Activated naive CD4-positive, alpha-beta T cell treated with anti-CD3 and anti-CD28 coated beads, Interleukin-2, amount 50 U/mL, for 16 hours (primary cell): ENCODE data around the gene CCNDBP1.
"Not testable (repeated sequence)": the region's sequence is repeated elsewhere in the genome, so short reads cannot be mapped to it uniquely, and the experiment has no call there.

Source experiments
- DNase-seq: peaks from one replicate; pipeline ENCODE4 v3.0.0-alpha.2; 2020

CCNDBP1 gene

GRCh38 chr15:43194795-43195194 is 9.6 kb downstream of the CCNDBP1 start:
- DNase-seq: no peak

GRCh38 chr15:43196760-43197548 is 11.8 kb downstream of the CCNDBP1 start:
- DNase-seq: no peak

DNA sequence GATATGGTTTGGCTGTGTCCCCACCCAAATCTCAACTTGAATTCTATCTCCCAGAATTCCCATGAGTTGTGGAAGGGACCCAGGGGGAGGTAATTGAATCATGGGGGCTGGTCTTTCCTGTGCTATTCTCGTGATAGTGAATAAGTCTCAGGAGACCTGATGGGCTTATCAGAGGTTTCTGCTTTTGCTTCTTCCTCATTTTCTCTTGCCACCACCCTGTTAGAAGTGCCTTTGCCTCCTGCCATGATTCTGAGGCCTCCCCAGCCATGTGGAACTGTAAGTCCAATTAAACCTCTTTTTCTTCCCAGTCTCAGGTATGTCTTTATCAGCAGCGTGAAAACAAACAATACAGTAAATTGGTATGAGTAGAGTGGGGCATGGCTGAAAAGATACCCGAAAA is 12.6 kb downstream of the CCNDBP1 start:
- DNase-seq: not testable (repeated sequence)

GRCh38 chr15:43198556-43198955 is 13.4 kb downstream of the CCNDBP1 start:
- not testable (repeated sequence) for DNase-seq

GRCh38 chr15:43198992-43199391 is 13.8 kb downstream of the CCNDBP1 start:
- DNase-seq: no peak

- DNase-seq: no peak
Measured at GRCh38 chr15:43199945-43200488, 14.8 kb downstream of the CCNDBP1 start.

DNA sequence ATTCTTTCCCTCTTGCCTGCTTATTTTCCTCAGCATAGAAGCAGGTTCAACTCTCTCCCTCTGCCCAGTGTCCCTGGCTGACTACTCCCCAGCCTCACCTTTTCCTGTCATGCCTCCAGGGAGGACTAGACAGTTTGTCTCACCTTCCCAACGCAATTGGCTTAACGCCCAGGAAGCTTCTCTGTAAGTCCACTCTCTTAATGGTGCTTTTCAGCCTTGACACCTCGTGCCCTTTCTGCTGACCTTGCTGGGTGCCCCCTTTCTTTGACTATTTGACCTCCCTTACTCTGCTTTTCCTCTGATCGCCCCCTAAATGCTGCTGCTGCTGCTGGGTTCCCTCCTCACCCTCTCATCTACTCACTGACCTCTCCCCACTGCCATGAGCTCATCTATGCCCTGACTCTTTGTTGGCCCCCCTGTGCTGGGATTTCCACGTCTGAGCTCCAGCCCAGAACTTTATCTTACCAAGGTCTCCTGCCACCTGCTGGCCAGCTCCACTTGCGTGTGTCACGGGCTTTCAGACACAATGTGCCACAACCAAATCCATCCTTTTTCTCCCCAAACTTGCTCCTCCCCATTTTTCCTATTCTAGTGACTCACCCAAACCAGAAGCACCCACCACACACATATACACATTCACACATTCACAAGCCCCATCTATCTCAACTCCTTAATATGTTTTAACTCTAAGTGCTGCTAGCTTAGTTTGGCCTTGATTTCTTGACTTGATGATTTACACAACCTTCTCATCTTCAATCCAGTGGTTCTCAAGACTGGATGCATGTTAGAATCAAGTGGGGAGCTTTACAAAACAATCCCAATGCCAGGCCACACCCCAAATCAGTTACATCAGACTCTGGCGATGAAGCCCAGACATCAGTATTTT is 19.1 kb downstream of the CCNDBP1 start:
- DNase-seq: peak; percentile 50

- DNase-seq: no peak
Measured at GRCh38 chr15:43206054-43206453, 20.9 kb downstream of the CCNDBP1 start.

DNA sequence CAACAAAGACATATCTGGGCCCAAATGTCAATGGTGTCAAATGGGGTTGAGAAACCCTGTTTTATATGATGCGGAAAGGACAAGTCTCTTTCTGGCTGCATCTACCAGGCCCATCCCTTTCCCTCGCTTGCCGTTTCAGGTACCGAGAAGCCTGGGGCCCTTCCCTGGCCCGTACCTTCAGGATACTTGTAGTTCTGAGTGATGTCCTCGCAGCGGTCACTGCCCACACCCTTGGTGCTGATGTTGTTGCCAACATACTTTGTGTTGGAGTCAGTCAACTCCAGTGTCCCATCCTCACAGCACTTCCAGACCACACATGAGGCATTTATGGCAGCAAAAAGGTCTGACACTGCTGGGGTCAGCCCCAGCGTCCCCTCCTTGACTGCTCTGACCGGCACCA is 21.8 kb downstream of the CCNDBP1 start:
- no peak for DNase-seq

DNA sequence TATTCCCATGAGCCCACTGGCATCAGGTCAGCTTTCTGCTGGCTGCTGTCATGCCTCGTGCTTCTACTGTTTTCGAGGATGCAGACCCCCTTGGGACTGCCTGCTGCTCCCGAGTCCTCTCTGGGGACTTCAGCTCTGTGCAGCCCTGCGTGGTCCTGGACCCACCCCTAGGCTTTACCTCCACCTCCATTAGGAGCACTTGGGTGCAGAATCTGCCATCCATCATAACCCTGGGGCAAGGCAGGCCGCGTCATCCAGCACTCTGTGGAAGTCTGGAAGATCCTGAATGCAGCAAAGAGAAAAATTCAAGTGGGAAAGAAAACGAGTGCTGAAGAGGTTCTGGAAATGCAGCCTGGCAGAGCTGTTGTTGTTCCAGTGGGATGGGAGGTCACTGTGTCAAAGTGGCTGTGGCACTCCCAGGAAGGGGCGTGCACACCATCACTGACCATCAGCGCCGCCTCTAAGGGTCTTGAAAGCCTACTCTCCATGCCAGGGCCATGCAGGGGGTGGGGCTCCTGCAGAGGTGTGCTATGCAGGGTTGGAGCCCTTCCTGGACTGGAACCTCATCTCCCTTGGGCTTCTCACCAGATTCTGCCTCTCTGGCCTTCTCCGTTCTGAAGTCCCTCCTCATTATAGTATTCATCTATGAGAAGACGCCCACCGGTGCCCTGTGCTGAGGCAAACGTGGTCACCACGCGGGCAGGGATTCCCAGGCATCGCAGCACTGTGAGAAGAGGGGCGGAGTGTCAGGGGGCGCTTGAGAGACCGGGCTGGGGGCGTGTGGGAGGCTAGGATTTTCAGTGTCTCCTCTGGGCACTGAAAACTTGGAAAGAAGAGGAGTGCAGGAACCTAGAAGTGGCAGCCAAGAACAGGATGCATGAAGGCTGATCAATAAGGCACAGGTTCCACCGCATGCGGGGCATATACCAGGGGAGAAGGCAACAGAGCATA is 23.1 kb downstream of the CCNDBP1 start:
- no peak for DNase-seq

DNA sequence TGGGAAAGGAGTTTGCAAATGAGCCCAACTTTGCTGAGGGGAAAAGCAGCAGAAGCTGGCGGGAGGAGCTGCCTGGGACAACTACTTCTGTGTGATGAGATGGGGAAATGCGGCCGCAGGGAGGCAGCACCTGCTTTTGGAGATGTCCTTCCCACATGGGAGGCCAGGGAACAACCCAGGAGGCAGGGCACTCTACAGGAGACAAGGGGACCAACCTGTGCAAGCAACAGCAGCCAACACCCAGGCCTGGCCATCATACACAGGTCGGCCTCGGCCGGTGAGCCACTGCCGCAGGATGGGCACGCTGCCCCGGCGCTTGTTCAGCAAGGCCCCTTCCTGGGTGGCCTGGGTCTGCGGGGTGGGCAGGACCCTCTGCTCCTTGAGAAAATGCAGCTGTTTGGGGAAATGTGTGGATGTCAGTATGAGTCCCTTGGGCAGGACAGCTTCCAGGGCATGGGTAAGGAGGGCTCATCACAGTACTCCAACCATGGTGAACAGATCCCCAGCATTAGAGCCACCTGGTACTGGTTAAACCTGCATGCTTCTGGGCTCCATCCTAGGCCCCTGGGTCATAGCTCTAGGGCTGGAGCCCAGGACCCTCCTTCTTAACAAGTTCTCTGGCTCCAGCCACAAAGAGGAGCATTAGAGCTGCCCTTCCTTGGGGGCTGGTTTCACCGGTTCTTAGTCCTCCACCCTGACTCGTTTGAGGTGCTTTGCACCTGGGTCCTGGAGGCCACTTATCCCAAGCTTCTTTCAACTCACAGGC is 24.0 kb downstream of the CCNDBP1 start:
- DNase-seq: no peak

DNA sequence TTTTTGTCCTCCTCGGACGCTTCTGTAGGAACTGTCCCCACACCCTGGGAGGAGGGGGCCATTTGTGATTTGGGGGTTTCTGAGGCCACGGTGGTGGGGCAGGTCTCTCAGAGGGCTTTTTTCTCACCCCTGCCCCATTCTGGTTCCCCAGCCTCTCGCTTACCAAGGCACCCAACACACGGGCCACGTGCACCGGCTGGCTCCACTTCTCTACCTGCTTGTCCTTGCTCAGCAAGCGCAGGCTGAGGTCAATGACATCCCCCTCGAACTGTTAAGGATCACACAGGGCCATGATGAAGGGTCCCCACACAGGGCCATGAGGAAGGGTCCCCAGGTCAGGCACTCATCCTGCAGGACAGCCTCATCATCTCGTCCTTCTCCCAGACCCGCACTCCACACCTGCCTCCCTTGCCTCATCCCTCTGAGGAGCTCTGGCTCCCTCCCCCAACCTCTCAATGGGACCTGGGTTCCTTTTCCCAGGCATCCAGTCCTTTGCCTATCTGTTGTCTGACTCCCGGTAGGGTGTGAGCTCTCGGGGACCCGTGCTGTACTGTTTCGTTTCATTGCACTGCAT is 25.1 kb downstream of the CCNDBP1 start:
- DNase-seq: no peak

GRCh38 chr15:43210807-43211206 is 25.6 kb downstream of the CCNDBP1 start:
- DNase-seq: no peak

DNA sequence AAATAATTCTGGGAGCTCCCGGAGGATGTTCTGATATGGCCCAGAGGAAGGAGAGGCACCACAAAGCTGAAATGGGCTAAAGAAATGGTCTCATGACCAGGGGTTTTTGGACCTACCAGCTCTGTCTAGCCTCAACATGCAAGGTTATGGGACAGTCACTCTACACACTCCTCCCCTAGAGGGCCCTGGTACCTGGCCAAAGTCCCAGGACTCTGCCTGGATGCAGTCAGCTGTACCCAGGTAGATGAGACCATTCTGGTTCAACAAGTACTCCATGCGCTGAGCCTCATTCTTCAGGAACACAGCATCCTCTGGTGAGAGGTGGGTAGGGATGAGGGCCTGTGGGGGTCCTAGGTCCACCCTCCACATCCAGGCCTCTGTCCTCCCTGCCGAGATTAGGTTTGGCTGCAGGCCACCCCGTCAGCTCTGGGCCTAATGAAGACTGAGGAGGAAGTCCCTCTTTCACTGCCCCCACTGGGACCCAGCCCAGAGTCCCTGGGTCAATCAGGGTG is 26.1 kb downstream of the CCNDBP1 start:
- no peak for DNase-seq

DNA sequence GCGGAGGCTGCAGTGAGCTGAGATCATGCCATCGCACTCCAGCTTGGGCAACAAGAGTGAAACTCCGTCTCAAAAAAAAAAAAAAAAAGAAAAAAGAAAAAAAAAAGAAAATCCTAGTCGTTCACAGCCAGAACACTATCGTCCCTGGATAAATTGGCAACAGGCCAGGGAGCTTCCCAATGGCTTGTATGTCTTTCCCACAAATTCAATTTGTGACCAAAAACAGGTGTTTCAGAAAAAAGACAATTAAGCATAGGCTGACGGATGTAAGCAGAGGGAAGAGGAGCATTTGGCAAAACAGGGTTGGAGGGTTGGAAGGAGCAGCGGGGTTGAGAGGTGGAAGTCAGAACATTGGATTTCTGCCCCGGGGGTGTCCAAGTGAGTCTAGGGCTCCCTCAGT is 27.1 kb downstream of the CCNDBP1 start:
- DNase-seq: no peak

GRCh38 chr15:43212951-43213350 is 27.7 kb downstream of the CCNDBP1 start:
- no peak for DNase-seq

DNA sequence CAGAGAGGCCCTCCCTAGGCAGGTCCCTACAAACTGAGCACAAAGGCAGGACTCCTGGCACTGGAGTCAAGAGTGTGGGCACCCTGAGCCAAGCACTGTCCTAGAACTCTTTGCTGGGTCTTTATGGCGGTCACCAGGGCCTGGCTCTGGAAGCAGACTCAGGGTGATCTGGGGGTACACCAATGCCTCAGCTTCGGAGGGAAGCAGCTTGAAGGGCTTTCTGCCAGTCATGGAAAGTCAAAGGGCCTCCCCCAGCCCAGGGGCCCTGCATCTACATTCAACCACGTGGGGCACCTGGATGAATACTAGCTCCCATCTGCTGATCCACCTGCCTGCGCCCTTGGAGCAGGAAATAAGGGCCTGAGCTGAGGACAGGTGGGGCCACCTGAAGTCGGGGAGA is 28.3 kb downstream of the CCNDBP1 start:
- DNase-seq: no peak

DNA sequence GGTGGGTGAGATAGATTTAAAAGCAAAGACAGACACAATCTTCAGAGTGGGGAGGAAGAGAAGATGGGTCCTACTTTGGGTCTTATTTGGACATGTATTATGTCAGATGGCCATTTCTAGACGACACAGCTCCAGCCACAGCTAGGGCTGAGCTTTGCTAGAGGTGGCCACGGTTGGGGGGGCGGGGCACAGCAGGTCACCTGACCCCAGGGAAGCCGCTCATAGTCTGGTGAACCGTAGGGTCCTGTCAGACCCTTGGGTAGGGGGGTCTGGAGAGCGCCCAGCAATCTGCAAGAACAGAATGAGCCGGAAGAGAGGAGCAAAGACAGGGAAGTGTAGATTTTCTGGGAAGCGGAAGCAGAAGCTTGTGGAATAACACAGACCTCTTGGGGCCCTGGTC is 29.0 kb downstream of the CCNDBP1 start:
- no peak for DNase-seq

DNA sequence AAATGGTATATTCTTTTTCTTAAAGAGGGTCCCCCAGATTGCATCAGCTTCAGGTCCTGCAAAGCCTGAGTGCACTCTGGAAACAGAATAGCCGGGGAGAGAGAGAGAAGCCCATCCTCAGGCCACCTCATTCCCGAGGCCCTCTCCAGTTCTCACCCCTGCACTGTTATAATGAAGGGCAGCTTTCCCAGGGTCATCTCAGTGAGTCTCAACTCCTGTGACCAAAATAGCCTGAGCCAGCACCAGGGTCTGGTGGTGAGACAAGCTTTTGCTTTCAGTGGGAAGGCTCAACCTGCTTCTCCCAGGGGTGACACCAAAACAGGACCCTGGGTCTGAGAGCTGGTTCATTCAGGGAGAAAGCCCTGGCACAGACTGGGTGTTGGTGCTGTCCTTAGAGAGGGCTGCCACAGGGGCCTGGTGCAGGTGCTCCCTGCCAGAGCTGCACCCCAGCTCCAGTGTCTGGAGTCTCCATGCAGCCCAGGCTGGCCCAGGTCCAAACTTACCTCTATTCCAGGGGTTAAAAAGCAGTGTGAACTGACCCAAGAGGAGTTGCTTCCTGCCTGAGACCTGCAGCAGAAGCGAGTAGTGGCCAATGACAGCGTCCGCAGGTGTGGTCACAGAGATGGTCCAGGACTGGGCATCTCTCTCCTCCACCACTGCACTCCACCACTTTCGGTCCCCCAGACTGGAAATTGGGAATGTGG is 29.5 kb downstream of the CCNDBP1 start:
- no peak for DNase-seq

- no peak for DNase-seq
Measured at GRCh38 chr15:43215961-43216360, 30.8 kb downstream of the CCNDBP1 start.
